Esophagus muscularis mucosa (tissue), 3 donors: ENCODE data around the gene KRT7.

ENCODE experiments used
- CTCF ChIP-seq, 3 experiments: fragments of 200-600 bp in 2 of 3; fragments of 450-650 bp in 1 of 3; sonication (generic) in 2 of 3; IDR thresholded peaks; one replicate each; pipeline ENCODE4 v1.5.1; 2017 to 2019; ENCODE audit warnings: antibody characterized with exemption in 3 of 3, mild to moderate bottlenecking in 2 of 3, moderate library complexity in 1 of 3
- POLR2A ChIP-seq: fragments of 450-650 bp; IDR thresholded peaks from one replicate; pipeline ENCODE4 v1.6.1; 2017; ENCODE audit warnings: antibody characterized with exemption, moderate library complexity, mild to moderate bottlenecking, low read depth

DNA sequence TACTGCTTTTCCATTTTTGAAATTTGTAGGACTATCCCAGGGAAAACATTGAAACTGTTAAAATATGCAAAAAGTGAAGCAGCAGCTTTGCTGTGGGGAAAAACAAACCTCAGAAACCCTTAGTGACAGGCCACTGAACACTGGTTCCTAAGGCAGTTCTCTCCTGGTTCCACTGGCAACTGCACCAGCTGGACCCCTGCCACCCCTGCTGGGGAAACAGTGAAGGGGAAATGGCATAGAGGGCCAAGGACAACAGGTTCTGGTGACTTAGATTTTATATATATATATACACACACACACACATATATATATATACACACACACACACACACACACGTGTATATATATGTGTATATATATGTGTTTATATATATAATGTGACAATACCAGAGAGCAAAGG lies 16.2 kb upstream of the KRT7 start:
- no peak for TF ChIP-seq POLR2A
- no peak for TF ChIP-seq CTCF (IDR thresholded peaks at IDR 0.05)
